GM12878 (cell line): ENCODE results near the gene THSD8. TPM values are rescaled to one million over a fixed set of nuclear protein-coding genes. Genes with fewer than 3 reads are reported as not detected.

Experiments
- ATAC-seq: fragments of 200-7000 bp; cut with Tn5 transposase; 3 replicates; pipeline ENCODE4 v1.9.1; 2020; ENCODE audit warnings: mild to moderate bottlenecking, moderate library complexity
- BruUV-seq: library from RNA; stranded (reverse); fragments of 400-500 nt; replicated peaks from 2 replicates; lab custom pipeline; 2021; lab: Mats Ljungman, UMichigan
- CTCF ChIA-PET: fragments of 300-600 bp; sonication (Branson Sonifier 250); formaldehyde crosslinking; extraction: SDS; loops from one replicate; lab custom pipeline; 2021; ENCODE audit warnings: inconsistent platforms; lab: Yijun Ruan, JAX
- POLR2A ChIA-PET: fragments of 350-600 bp; formaldehyde crosslinking; extraction: SDS; loops from one replicate; lab custom pipeline; 2021; ENCODE audit warnings: inconsistent platforms; lab: Charles Lee
- RAD21 ChIA-PET: fragments of 300-600 bp; sonication (Branson Sonifier 250); formaldehyde crosslinking; loops from one replicate; lab custom pipeline; 2023; ENCODE audit warnings: antibody characterized with exemption; ENCODE audit not compliant: unreplicated experiment; lab: Charles Lee
- SMC1A ChIA-PET: fragments of 300-600 bp; sonication (Branson Sonifier 250); formaldehyde crosslinking; loops from one replicate; lab custom pipeline; 2023; ENCODE audit not compliant: unreplicated experiment, uncharacterized antibody; lab: Charles Lee
- DNase-seq: peaks from one replicate; pipeline ENCODE4 v3.0.0-alpha.2; 2011; ENCODE audit warnings: low read depth, low spot score
- FAIRE-seq: peaks from 3 replicates; lab custom pipeline; 2011; peaks lifted over from hg19 to GRCh38; lab: Jason Lieb, UNC
- H2AFZ ChIP-seq: 2 replicates; pipeline ENCODE4 v1.6.0; 2011; ENCODE audit warnings: low read depth, low read length, control low read depth; ENCODE audit not compliant: control insufficient read depth
- H3K27ac ChIP-seq: 2 replicates; pipeline ENCODE4 v1.5.1; 2011; ENCODE audit warnings: control low read depth; ENCODE audit not compliant: control insufficient read depth, insufficient read depth
- H3K27me3 ChIP-seq, 2 experiments: replicated peaks in 1 of 2; 2 replicates each; pipeline versions ENCODE4 v1.6.0 to v1.6.1; 2011; ENCODE audit warnings: low read length in 1 of 2; ENCODE audit not compliant: control insufficient read depth in 2 of 2, insufficient read depth in 2 of 2
- H3K36me3 ChIP-seq, 2 experiments: 2 replicates each; pipeline ENCODE4 v1.5.1; 2011; ENCODE audit warnings: low read length in 1 of 2; ENCODE audit not compliant: control insufficient read depth in 2 of 2, insufficient read depth in 2 of 2
- H3K4me1 ChIP-seq: 2 replicates; pipeline ENCODE4 v1.6.1; 2011; ENCODE audit warnings: mild to moderate bottlenecking, low read length, moderate library complexity, mixed read lengths; ENCODE audit not compliant: control insufficient read depth, insufficient read depth
- H3K4me2 ChIP-seq: 2 replicates; pipeline ENCODE4 v1.6.0; 2011; ENCODE audit warnings: control low read depth; ENCODE audit not compliant: control insufficient read depth, insufficient read depth
- H3K4me3 ChIP-seq: fragments of 200-600 bp; sonication (generic); 2 replicates; pipeline ENCODE4 v1.5.1; 2016
- H3K79me2 ChIP-seq: 2 replicates; pipeline ENCODE4 v1.6.0; 2011; ENCODE audit warnings: low read length; ENCODE audit not compliant: control insufficient read depth, insufficient read depth
- H3K9ac ChIP-seq: 2 replicates; pipeline ENCODE4 v1.8.0; 2011; ENCODE audit warnings: low read length, control low read depth, mixed read lengths; ENCODE audit not compliant: control insufficient read depth, insufficient read depth
- H3K9me3 ChIP-seq: replicated peaks from 3 replicates; pipeline ENCODE4 v1.5.1; 2011; ENCODE audit warnings: mild to moderate bottlenecking, low read length; ENCODE audit not compliant: control insufficient read depth, insufficient read depth
- H4K20me1 ChIP-seq: 2 replicates; pipeline ENCODE4 v1.6.0; 2011; ENCODE audit not compliant: control insufficient read depth, insufficient read depth
- BCL3 ChIP-seq: IDR thresholded peaks from 2 replicates; pipeline ENCODE4 v1.6.1; 2011; ENCODE audit warnings: borderline replicate concordance, low read depth, mild to moderate bottlenecking, moderate library complexity, low read length; ENCODE audit not compliant: insufficient read depth, poor library complexity, severe bottlenecking
- BMI1 ChIP-seq: fragments of 450-650 bp; IDR thresholded peaks from 2 replicates; pipeline ENCODE4 v1.6.1; 2016; ENCODE audit warnings: mild to moderate bottlenecking, moderate library complexity, borderline replicate concordance
- ELK1 ChIP-seq: IDR thresholded peaks from 2 replicates; pipeline ENCODE4 v1.6.1; 2012; ENCODE audit warnings: low read depth, low read length, improper control_type of control experiment
- FOXK2 ChIP-seq: fragments of 450-650 bp; IDR thresholded peaks from 2 replicates; pipeline ENCODE4 v1.6.1; 2017; ENCODE audit warnings: mild to moderate bottlenecking, moderate library complexity
- MAX ChIP-seq: IDR thresholded peaks from 2 replicates; pipeline ENCODE4 v1.6.1; 2012; ENCODE audit warnings: low read depth, low read length, improper control_type of control experiment
- MLLT1 ChIP-seq: fragments of 450-650 bp; IDR thresholded peaks from 2 replicates; pipeline ENCODE4 v1.6.1; 2016; ENCODE audit warnings: mild to moderate bottlenecking
- POLR2A ChIP-seq: IDR thresholded peaks from 2 replicates; pipeline ENCODE4 v1.6.1; 2011; ENCODE audit warnings: low read depth, mild to moderate bottlenecking, low read length
- POLR2AphosphoS2 ChIP-seq: IDR thresholded peaks from 2 replicates; pipeline ENCODE4 v1.6.1; 2011; ENCODE audit warnings: low read depth, mild to moderate bottlenecking, low read length, improper control_type of control experiment, moderate library complexity
- SRF ChIP-seq, 2 experiments: IDR thresholded peaks; 2 replicates each; pipeline ENCODE4 v1.6.1; 2011; ENCODE audit warnings: low read depth in 2 of 2, low read length in 2 of 2, mild to moderate bottlenecking in 1 of 2, moderate library complexity in 1 of 2
- TAF1 ChIP-seq: IDR thresholded peaks from 2 replicates; pipeline ENCODE4 v1.6.1; 2011; ENCODE audit warnings: mild to moderate bottlenecking, low read depth, low read length, borderline replicate concordance
- TCF3 ChIP-seq: IDR thresholded peaks from 2 replicates; pipeline ENCODE4 v1.6.1; 2012; ENCODE audit warnings: low read depth, mild to moderate bottlenecking, low read length, borderline replicate concordance; ENCODE audit not compliant: insufficient read depth
- YBX1 ChIP-seq: fragments of 450-650 bp; IDR thresholded peaks from 2 replicates; pipeline ENCODE4 v1.6.1; 2016; ENCODE audit warnings: antibody characterized with exemption
- WGBS: methylation state at CpG from one replicate; pipeline ENCODE4 v1.1.6; 2016; ENCODE audit warnings: low lambda C conversion rate; ENCODE audit not compliant: insufficient replicate concordance, insufficient coverage; ENCODE audit errors: missing lambda C conversion rate; 5-methylcytosine and 5-hydroxymethylcytosine counted together
- in situ Hi-C: fragments of 300-500 bp; cut with MboI; formaldehyde crosslinking; loops from 9 replicates; pipeline ENCODE4 v1.14.3; 2018; ENCODE audit warnings: mixed read lengths
- intact Hi-C: fragments of 100-400 bp; cut with micrococcal nuclease; formaldehyde crosslinking; loops from one replicate; pipeline ENCODE4 v1.14.2; 2022; ENCODE audit not compliant: unreplicated experiment
- polyA plus RNA-seq, 11 experiments: library from polyadenylated mRNA; depleted of rRNA in 4 of 11; unstranded in 6 of 11; stranded (reverse) in 5 of 11; fragments of >200 nt; fragmentation: Nextera tagmentation in 4 of 11; fragmentation: Illumina TruSeq in 1 of 11; extraction: Ambion mirVana in 4 of 11; extraction: Trizol in 1 of 11; gene quantifications; 1 replicate in 1 of 11; 2 replicates in 10 of 11; pipeline versions ENCODE4 v1.2.1 to v1.2.3, GENCODE V29; 2011 to 2016; ENCODE audit warnings: inconsistent platforms in 2 of 11, missing spikeins in 2 of 11, low read depth in 1 of 11
- total RNA-seq, 4 experiments: library from RNA; depleted of rRNA in 3 of 4; stranded (reverse); fragments of >200 nt in 3 of 4; fragmentation: Illumina TruSeq in 1 of 4; extraction: Trizol in 1 of 4; gene quantifications; 2 replicates each; pipeline versions ENCODE4 v1.2.1 to v1.2.3, GENCODE V29; 2013 to 2021

THSD8 gene
- total and polyA plus RNA-seq, 10 of the 15 experiments (the other 5 are each of a cell fraction or from before 2014, with no cell fraction given) = 0.24 to 32.3 (median 21.3) TPM; not detected in 2

GRCh38 chr19:12789904-12790619 is 11.8 kb upstream of the THSD8 start (continued):
- TF ChIP-seq BMI1 (peak; percentile 100), POLR2AphosphoS2 (no peak; the same call in 1 of the 2 replicates), SRF (IDR thresholded peaks at IDR 0.05; ENCODE audit: low read depth in 2 of 2, low read length in 2 of 2) (peak; percentile 99 to 100), ELK1 (peak; percentile 100)

GRCh38 chr19:12790628-12791344 is 11.1 kb upstream of the THSD8 start:
- ChIA-PET CTCF (interaction anchor here (0.8 to 11.1 kb wide), 2 partner anchors 13 to 1410 kb away, joined by 4 to 537 read pairs; partner anchors contain the start of gene HOOK2), POLR2A (interaction anchor here (1.2 to 8.2 kb wide), 7 partner anchors 10 to 361 kb away, joined by 3 to 303 read pairs (median 7); partner anchors contain the start of genes GET3, HOOK2 and RNASEH2A), SMC1A (interaction anchor here (0.6 to 11.5 kb wide), 3 partner anchors 11 to 366 kb away, joined by 3 to 240 read pairs (median 3); no protein-coding TSS in a partner anchor), RAD21 (interaction anchor here (1.4 to 11.4 kb wide), 3 partner anchors 9 to 56 kb away, joined by 3 to 303 read pairs (median 13); partner anchors contain the start of genes HOOK2 and TRIR)
- no peaks in the 10 kb centered on the region for H4K20me1 ChIP-seq
- peak overlapping the region; percentile 99 for H3K27ac ChIP-seq
- no peaks in the 10 kb centered on the region; the same call in 2 of the 3 replicates for H3K9me3 ChIP-seq
- DNase-seq (no peak), ATAC-seq (no peak), FAIRE-seq (no peak)
- H2AFZ ChIP-seq = no peak overlapping the region
- H3K27me3 ChIP-seq = no peaks in the 10 kb centered on the region
- H3K9ac ChIP-seq = peak overlapping the region; percentile 70
- peaks cover 42% of the 10 kb centered on the region for H3K79me2 ChIP-seq
- intact Hi-C loops = loop anchor here (1.0 kb wide), 1 partner anchor 12 kb away; no protein-coding TSS in a partner anchor
- H3K4me1 ChIP-seq = peaks cover 44% of the 10 kb centered on the region
- BruUV-seq = no TSS peak
- H3K36me3 ChIP-seq = no peaks in the 10 kb centered on the region
- under 1% methylated on average over 22 of the region's 22 CpGs for WGBS
- H3K4me3 ChIP-seq = peak overlapping the region; percentile 87
- peak overlapping the region; percentile 97 for H3K4me2 ChIP-seq
- in situ Hi-C loops = no loop called here
- TF ChIP-seq BCL3 (no peak), TAF1 (no peak), POLR2AphosphoS2 (no peak), POLR2A (no peak), TCF3 (no peak), MAX (peak; percentile 99), YBX1 (no peak), FOXK2 (peak; percentile 93), MLLT1 (0 out of 2 replicates have a peak, but pooled peaks have one; percentile 10)
